Measurements from ENCODE around the gene ALOX15B. TPM values are rescaled to one million over a fixed set of nuclear protein-coding genes. Genes with fewer than 3 reads are reported as not detected.

ALOX15B gene
- total and polyA plus RNA-seq, 2 donors from 2014 or later, result 0.15 to 8.0 TPM

DNA sequence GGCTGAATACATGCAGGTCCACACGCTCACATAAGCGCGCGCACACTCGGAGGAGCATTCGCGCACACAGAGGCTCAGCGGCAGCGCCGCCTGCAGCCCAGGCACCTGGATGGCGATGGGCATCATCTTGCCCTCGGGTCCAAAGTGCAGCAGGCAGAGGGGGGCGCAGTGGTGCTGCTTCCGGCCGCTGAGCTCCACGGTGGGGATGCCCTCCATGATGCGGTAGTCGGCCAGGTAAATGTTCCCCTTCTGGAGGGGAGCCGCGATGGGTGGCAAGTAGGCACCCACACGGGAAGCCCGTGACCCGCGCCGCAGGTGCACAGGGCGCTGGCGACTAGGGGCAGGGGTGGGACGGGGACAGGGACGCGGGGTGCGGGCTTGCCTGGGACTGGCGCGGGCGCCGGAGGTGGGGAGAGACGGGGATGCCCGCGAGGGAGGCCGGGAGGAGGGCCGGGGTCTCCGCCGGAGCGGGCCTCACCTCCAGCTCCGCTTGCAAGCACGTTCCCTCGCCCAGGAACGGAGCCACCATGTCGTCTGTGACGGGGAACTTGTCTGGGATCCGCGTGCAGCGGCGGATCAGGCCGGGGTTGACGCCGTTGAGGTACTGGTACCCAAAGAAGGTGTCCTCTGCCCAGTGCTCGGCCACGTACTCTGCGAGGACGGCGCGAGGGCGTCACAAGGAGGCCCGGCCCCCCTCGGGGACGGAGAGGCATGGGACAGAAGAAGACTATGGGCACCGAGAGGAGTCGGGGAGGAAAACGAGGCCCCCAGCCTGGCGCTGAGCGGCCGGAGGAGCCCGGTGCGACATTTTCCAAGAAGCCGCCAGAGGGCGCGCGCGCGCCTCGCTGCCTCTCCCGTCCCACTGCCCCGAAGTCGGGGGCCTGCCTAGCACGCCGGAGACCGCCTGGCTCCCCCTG, 40.7 kb downstream of the ALOX15B start:
- TF ChIP-seq, protein P1, sequence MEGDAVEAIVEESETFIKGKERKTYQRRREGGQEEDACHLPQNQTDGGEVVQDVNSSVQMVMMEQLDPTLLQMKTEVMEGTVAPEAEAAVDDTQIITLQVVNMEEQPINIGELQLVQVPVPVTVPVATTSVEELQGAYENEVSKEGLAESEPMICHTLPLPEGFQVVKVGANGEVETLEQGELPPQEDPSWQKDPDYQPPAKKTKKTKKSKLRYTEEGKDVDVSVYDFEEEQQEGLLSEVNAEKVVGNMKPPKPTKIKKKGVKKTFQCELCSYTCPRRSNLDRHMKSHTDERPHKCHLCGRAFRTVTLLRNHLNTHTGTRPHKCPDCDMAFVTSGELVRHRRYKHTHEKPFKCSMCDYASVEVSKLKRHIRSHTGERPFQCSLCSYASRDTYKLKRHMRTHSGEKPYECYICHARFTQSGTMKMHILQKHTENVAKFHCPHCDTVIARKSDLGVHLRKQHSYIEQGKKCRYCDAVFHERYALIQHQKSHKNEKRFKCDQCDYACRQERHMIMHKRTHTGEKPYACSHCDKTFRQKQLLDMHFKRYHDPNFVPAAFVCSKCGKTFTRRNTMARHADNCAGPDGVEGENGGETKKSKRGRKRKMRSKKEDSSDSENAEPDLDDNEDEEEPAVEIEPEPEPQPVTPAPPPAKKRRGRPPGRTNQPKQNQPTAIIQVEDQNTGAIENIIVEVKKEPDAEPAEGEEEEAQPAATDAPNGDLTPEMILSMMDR (IDR thresholded peaks at IDR 0.05; ENCODE audit: borderline replicate concordance, extremely low read depth, insufficient read depth), result peak; percentile 72
- intact Hi-C loops (cut with DNase I), result no loop called here
- Histone ChIP-seq H3K4me1 (ENCODE audit: control insufficient read depth in 2 of 3, insufficient read depth in 2 of 3, low read depth in 1 of 3, low read length in 3 of 3) (peaks cover 0 to 7% (median 0%) of the 10 kb centered on the region in 3 donors), H3K9me3 (ENCODE audit: control insufficient read depth in 2 of 3, insufficient read depth in 1 of 3, low read length in 3 of 3) (no peaks in the 10 kb centered on the region), H3K27me3 (ENCODE audit: control insufficient read depth, insufficient read depth, low read length) (peaks cover 14% of the 10 kb centered on the region), H3K9ac (ENCODE audit: low read length in 3 of 3) (peak overlapping the region in 1 of 3 donors; percentile 55), H3K27ac (ENCODE audit: low read depth in 2 of 2, low read length in 2 of 2) (no peak overlapping the region), H3K4me3 (ENCODE audit: low read length in 3 of 3) (peak overlapping the region; percentile 23 to 61 (median 26)), H3K36me3 (ENCODE audit: control insufficient read depth in 2 of 3, insufficient read depth in 3 of 3, low read length in 3 of 3) (no peaks in the 10 kb centered on the region)
- DNase-seq, result peak; percentile 80 to 88 (median 87)
- no peak for FAIRE-seq

DNA sequence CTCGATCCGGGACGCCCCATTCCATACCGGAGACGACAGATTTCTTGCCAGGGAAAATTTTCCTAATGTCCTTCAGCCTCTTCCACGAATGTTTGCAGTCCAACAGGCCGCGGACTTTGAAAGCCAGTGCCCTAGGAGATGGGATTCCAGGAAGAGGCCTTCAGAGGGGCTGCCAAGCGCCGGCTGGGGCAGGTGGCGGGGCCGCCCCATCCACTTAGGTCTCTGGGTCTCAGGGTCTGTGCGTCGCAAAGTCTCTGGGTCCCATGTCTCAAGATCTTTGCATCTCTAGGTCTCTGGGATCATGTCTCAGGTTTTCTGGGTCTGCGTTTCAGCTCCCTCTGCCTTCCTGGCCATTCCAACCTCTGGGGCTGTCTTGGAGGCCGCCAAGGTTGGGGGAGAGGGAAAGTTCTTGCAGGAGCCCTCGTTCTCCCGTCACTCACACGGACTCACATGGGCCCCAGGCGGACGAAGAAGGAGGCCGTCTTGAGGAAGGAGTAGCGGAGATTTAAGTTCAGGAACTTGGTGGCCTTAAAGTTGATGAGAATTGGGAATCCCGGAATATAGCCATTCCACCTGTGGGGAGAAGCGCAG, 41.4 kb downstream of the ALOX15B start:
- FAIRE-seq, result no peak
- peaks cover 11% of the 10 kb centered on the region for H3K27me3 ChIP-seq (ENCODE audit: control insufficient read depth, insufficient read depth, low read length)

DNA sequence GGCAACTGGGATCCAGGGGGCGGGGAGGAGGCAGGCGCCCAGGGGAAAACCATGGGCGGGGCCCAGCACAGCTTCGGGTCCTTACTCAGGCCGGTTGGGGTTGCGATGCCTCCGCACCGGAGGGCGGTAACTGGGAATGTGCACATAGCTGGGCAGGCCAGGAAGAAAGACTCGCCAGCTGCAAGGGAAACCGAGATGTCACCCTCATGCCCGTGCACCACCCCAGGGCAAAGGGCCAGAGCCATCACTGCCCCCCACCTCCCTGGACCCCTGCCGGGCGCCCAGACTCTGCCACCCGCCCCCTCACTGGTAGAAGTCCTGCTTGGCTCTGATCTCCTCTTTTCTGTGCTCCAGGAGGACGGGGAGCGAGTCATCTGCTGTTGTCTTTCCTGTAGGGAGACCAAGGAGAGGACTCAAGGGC, 42.0 kb downstream of the ALOX15B start:
- H3K27me3 ChIP-seq (ENCODE audit: control insufficient read depth, insufficient read depth, low read length), result peaks cover 9% of the 10 kb centered on the region
- H3K27ac ChIP-seq (ENCODE audit: low read depth in 2 of 2, low read length in 2 of 2), result no peak overlapping the region
- no peaks in the 10 kb centered on the region for H3K9me3 ChIP-seq (ENCODE audit: control insufficient read depth in 2 of 3, insufficient read depth in 1 of 3, low read length in 3 of 3)
- peaks cover 0 to 7% (median 0%) of the 10 kb centered on the region in 3 donors for H3K4me1 ChIP-seq (ENCODE audit: control insufficient read depth in 2 of 3, insufficient read depth in 2 of 3, low read depth in 1 of 3, low read length in 3 of 3)
- intact Hi-C loops (cut with DNase I), result no loop called here
- FAIRE-seq (no peak), DNase-seq (peak in 1 of 5 donors; percentile 69)
- no peak overlapping the region for H3K4me3 ChIP-seq (ENCODE audit: low read length in 3 of 3)
- no peak overlapping the region for H3K9ac ChIP-seq (ENCODE audit: low read length in 3 of 3)
- TF ChIP-seq, protein P1 (IDR thresholded peaks at IDR 0.05; ENCODE audit: borderline replicate concordance, extremely low read depth, insufficient read depth), result no peak
- no peaks in the 10 kb centered on the region for H3K36me3 ChIP-seq (ENCODE audit: control insufficient read depth in 2 of 3, insufficient read depth in 3 of 3, low read length in 3 of 3)

More for the DNA sequence above, 41.4 kb downstream of the ALOX15B start:
- intact Hi-C loops (cut with DNase I), result no loop called here
- Histone ChIP-seq H3K27ac (ENCODE audit: low read depth in 2 of 2, low read length in 2 of 2) (no peak overlapping the region), H3K4me3 (ENCODE audit: low read length in 3 of 3) (peak overlapping the region in 1 of 3 donors; percentile 61), H3K9me3 (ENCODE audit: control insufficient read depth in 2 of 3, insufficient read depth in 1 of 3, low read length in 3 of 3) (no peaks in the 10 kb centered on the region), H3K36me3 (ENCODE audit: control insufficient read depth in 2 of 3, insufficient read depth in 3 of 3, low read length in 3 of 3) (no peaks in the 10 kb centered on the region), H3K9ac (ENCODE audit: low read length in 3 of 3) (peak overlapping the region in 1 of 3 donors; percentile 55), H3K4me1 (ENCODE audit: control insufficient read depth in 2 of 3, insufficient read depth in 2 of 3, low read depth in 1 of 3, low read length in 3 of 3) (peaks cover 0 to 7% (median 0%) of the 10 kb centered on the region in 3 donors)
- DNase-seq, result no peak
- TF ChIP-seq, protein P1 (IDR thresholded peaks at IDR 0.05; ENCODE audit: borderline replicate concordance, extremely low read depth, insufficient read depth), result no peak
